ENCODE results near the gene SMARCC2. TPM values are rescaled to one million over a fixed set of nuclear protein-coding genes. Genes with fewer than 3 reads are reported as not detected.

The SMARCC2 gene
- total RNA-seq, 1 experiment from 2014 or later, result 99.7 TPM

DNA sequence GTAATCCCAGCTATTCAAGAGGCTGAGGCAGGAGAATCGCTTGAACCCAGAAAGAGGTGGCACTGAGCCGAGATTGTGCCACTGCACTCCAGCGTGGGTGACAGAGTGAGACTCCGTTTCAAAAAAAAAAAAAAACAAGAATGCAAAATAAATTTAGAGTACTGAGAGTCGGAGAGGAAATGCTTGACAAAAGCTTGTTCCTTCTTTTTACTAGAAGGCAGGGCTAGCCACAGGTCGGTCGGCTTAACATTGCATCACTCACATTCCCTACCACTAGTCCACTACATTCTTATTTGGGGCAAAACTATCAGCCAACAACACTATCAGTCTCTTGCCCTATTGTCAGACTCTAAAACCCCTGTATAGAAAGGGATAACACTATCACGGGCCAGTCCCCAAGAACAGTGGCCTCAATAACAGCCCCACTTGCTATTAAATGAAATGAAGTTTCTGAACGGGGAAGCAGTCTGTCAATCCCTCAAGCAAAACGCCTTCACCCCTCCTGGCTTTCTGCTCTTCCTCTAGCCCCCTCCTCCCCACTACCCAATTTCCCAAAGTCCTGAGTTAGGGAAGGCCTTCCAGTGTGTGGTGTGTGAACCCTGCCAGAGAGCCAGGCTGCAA lies 31.4 kb upstream of the SMARCC2 start:
- H2AFZ ChIP-seq (ENCODE audit: low read depth, low read length, poor library complexity, severe bottlenecking), result no peak overlapping the region
- H3K9ac ChIP-seq (ENCODE audit: low read length), result peak overlapping the region; percentile 83
- peak overlapping the region; percentile 94 for H3K4me2 ChIP-seq (ENCODE audit: low read length)
- ChIA-PET POLR2A (interaction anchor here (1.4 to 2.5 kb wide), 4 partner anchors 13 to 103 kb away, joined by 4 to 13 read pairs (median 12); partner anchors contain the start of genes SMARCC2 and ZC3H10), RAD21 (ENCODE audit: low non-redundant PET in 1 of 2, low total read pairs in 2 of 2, uncharacterized antibody in 2 of 2, unreplicated experiment in 2 of 2) (no interaction called here), CTCF (interaction anchor here (1.3 to 1.8 kb wide), 3 partner anchors 9 to 482 kb away, joined by 4 to 11 read pairs (median 5); no protein-coding TSS in a partner anchor)
- no peaks in the 10 kb centered on the region for H4K20me1 ChIP-seq (ENCODE audit: insufficient read depth)
- ATAC-seq (no peak), DNase-seq (ENCODE audit: low read depth, low spot score) (no peak)
- peak overlapping the region; percentile 82 for H3K27ac ChIP-seq (ENCODE audit: low read depth, low read length)
- H3K4me3 ChIP-seq (replicated peaks in 1 of 2; ENCODE audit: low read depth in 1 of 2, low read length in 2 of 2), result peak overlapping the region; percentile 91 to 92
- peaks cover 15% of the 10 kb centered on the region for H3K79me2 ChIP-seq (ENCODE audit: insufficient read depth, low read length)
- H3K27me3 ChIP-seq (ENCODE audit: insufficient read depth, low read length), result no peaks in the 10 kb centered on the region
- H3K36me3 ChIP-seq (ENCODE audit: control insufficient read depth in 1 of 2, insufficient read depth in 2 of 2, low read length in 2 of 2), result peaks cover 6% of the 10 kb centered on the region in 2 experiments; a peak in 3 of 4 replicates
- peaks cover 8 to 35% of the 10 kb centered on the region in 2 experiments; a peak in 3 of 4 replicates for H3K4me1 ChIP-seq (ENCODE audit: control insufficient read depth in 1 of 2, insufficient read depth in 2 of 2, low read length in 2 of 2)
- no TSS peak for BruUV-seq (replicated peaks)
- TF ChIP-seq FOSL1 (IDR thresholded peaks at IDR 0.05; ENCODE audit: low read depth) (no peak), POLR2AphosphoS5 (IDR thresholded peaks at IDR 0.05; ENCODE audit: low read depth, low read length) (no peak), EZH2 (IDR thresholded peaks at IDR 0.05) (no peak), RAD21 (IDR thresholded peaks at IDR 0.05; ENCODE audit: low read depth) (no peak), POLR2A (IDR thresholded peaks at IDR 0.05; ENCODE audit: borderline replicate concordance, extremely low read depth, insufficient read depth, insufficient read length) (no peak), ZNF274 (IDR thresholded peaks at IDR 0.05; ENCODE audit: low read depth, low read length) (no peak), CBX3 (IDR thresholded peaks at IDR 0.05; ENCODE audit: low read depth) (no peak), ZFX (IDR thresholded peaks at IDR 0.05) (no peak), EGR1 (IDR thresholded peaks at IDR 0.05; ENCODE audit: low read depth) (no peak)
- TF ChIP-seq, protein P1, sequence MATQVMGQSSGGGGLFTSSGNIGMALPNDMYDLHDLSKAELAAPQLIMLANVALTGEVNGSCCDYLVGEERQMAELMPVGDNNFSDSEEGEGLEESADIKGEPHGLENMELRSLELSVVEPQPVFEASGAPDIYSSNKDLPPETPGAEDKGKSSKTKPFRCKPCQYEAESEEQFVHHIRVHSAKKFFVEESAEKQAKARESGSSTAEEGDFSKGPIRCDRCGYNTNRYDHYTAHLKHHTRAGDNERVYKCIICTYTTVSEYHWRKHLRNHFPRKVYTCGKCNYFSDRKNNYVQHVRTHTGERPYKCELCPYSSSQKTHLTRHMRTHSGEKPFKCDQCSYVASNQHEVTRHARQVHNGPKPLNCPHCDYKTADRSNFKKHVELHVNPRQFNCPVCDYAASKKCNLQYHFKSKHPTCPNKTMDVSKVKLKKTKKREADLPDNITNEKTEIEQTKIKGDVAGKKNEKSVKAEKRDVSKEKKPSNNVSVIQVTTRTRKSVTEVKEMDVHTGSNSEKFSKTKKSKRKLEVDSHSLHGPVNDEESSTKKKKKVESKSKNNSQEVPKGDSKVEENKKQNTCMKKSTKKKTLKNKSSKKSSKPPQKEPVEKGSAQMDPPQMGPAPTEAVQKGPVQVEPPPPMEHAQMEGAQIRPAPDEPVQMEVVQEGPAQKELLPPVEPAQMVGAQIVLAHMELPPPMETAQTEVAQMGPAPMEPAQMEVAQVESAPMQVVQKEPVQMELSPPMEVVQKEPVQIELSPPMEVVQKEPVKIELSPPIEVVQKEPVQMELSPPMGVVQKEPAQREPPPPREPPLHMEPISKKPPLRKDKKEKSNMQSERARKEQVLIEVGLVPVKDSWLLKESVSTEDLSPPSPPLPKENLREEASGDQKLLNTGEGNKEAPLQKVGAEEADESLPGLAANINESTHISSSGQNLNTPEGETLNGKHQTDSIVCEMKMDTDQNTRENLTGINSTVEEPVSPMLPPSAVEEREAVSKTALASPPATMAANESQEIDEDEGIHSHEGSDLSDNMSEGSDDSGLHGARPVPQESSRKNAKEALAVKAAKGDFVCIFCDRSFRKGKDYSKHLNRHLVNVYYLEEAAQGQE (IDR thresholded peaks at IDR 0.05; ENCODE audit: low read depth), result no peak
- intact Hi-C loops (cut with micrococcal nuclease), result loop anchor here (5.0 kb wide), 1 partner anchor 37 kb away; the partner anchor contains the start of gene ANKRD52
- H3K9me2 ChIP-seq (ENCODE audit: insufficient read depth), result no peaks in the 10 kb centered on the region
- H3K9me3 ChIP-seq (ENCODE audit: control insufficient read depth in 1 of 2, insufficient read depth in 1 of 2, low read depth in 1 of 2, low read length in 2 of 2), result no peaks in the 10 kb centered on the region
